Measurements from ENCODE around the gene F3.
A peak's percentile ranks its signal among the peaks of the same experiment; 100 is the strongest.

Gene F3

GRCh38 chr1:94559921-94560320 lies 18.4 kb upstream of the F3 start:
- Histone ChIP-seq H3K27ac (ENCODE audit: low read depth, low read length) (no peak overlapping the region), H3K56ac (ENCODE audit: low read length) (no peak overlapping the region), H4K8ac (ENCODE audit: low read depth, low read length) (no peak overlapping the region), H3K79me1 (ENCODE audit: low read length) (no peaks in the 10 kb centered on the region), H3K79me2 (ENCODE audit: control insufficient read depth, insufficient read depth, low read length) (no peaks in the 10 kb centered on the region), H2BK120ac (ENCODE audit: low read depth, low read length) (peak overlapping the region; percentile 54), H3K9ac (ENCODE audit: low read length) (no peak overlapping the region), H3K18ac (ENCODE audit: low read length) (no peak overlapping the region), H3K23ac (ENCODE audit: low read length) (peak overlapping the region; percentile 19), H2AK5ac (ENCODE audit: low read length) (no peak overlapping the region), H2BK5ac (ENCODE audit: low read length) (no peak overlapping the region), H4K5ac (ENCODE audit: low read length) (no peak overlapping the region), H3K27me3 (ENCODE audit: insufficient read depth, low read length, poor library complexity) (no peaks in the 10 kb centered on the region), H3K4me2 (ENCODE audit: low read length) (no peak overlapping the region), H2BK15ac (replicated peaks; ENCODE audit: low read depth) (no peak overlapping the region), H3K36me3 (ENCODE audit: control insufficient read depth, insufficient read depth, low read length) (no peaks in the 10 kb centered on the region), H3K4me3 (ENCODE audit: low read length) (no peak overlapping the region), H3K4ac (ENCODE audit: low read depth, low read length) (no peak overlapping the region), H3K4me1 (ENCODE audit: control insufficient read depth, low read depth, low read length) (peaks cover 4% of the 10 kb centered on the region)
- DNase-seq, result no peak
- no CpG with 5 or more reads among the region's 1 CpG for WGBS (ENCODE audit: extremely low coverage, insufficient coverage, low lambda C conversion rate)

GRCh38 chr1:94555091-94555490 lies 13.5 kb upstream of the F3 start:
- peaks cover 13% of the 10 kb centered on the region for H3K4me1 ChIP-seq (ENCODE audit: control insufficient read depth, low read depth, low read length)

GRCh38 chr1:94554580-94554979 lies 13.0 kb upstream of the F3 start:
- no peak overlapping the region for H3K9ac ChIP-seq (ENCODE audit: low read length)
- no peak overlapping the region for H3K4me2 ChIP-seq (ENCODE audit: low read length)
- no peak overlapping the region for H2BK120ac ChIP-seq (ENCODE audit: low read depth, low read length)
- no peak overlapping the region for H2BK5ac ChIP-seq (ENCODE audit: low read length)
- H3K23ac ChIP-seq (ENCODE audit: low read length), result no peak overlapping the region
- H3K36me3 ChIP-seq (ENCODE audit: control insufficient read depth, insufficient read depth, low read length), result no peaks in the 10 kb centered on the region
- no peaks in the 10 kb centered on the region for H3K79me2 ChIP-seq (ENCODE audit: control insufficient read depth, insufficient read depth, low read length)
- no peak overlapping the region for H3K27ac ChIP-seq (ENCODE audit: low read depth, low read length)
- no peak overlapping the region for H4K5ac ChIP-seq (ENCODE audit: low read length)
- H3K4me1 ChIP-seq (ENCODE audit: control insufficient read depth, low read depth, low read length), result peaks cover 11% of the 10 kb centered on the region
- no peak overlapping the region for H2BK15ac ChIP-seq (replicated peaks; ENCODE audit: low read depth)
- no peak overlapping the region for H3K18ac ChIP-seq (ENCODE audit: low read length)
- no CpG with 5 or more reads among the region's 5 CpGs for WGBS (ENCODE audit: extremely low coverage, insufficient coverage, low lambda C conversion rate)
- H3K56ac ChIP-seq (ENCODE audit: low read length), result no peak overlapping the region
- no peak for DNase-seq
- H3K4me3 ChIP-seq (ENCODE audit: low read length), result no peak overlapping the region
- no peak overlapping the region for H3K4ac ChIP-seq (ENCODE audit: low read depth, low read length)
- no peak overlapping the region for H4K8ac ChIP-seq (ENCODE audit: low read depth, low read length)
- no peak overlapping the region for H2AK5ac ChIP-seq (ENCODE audit: low read length)
- no peaks in the 10 kb centered on the region for H3K79me1 ChIP-seq (ENCODE audit: low read length)
- no peaks in the 10 kb centered on the region for H3K27me3 ChIP-seq (ENCODE audit: insufficient read depth, low read length, poor library complexity)

More at GRCh38 chr1:94555091-94555490, 13.5 kb upstream of the F3 start:
- Histone ChIP-seq H4K8ac (ENCODE audit: low read depth, low read length) (no peak overlapping the region), H3K18ac (ENCODE audit: low read length) (no peak overlapping the region), H3K56ac (ENCODE audit: low read length) (no peak overlapping the region), H2BK120ac (ENCODE audit: low read depth, low read length) (peak overlapping the region; percentile 6), H4K5ac (ENCODE audit: low read length) (no peak overlapping the region), H3K23ac (ENCODE audit: low read length) (no peak overlapping the region), H3K4me2 (ENCODE audit: low read length) (no peak overlapping the region), H3K9ac (ENCODE audit: low read length) (no peak overlapping the region), H3K36me3 (ENCODE audit: control insufficient read depth, insufficient read depth, low read length) (no peaks in the 10 kb centered on the region), H3K4me3 (ENCODE audit: low read length) (no peak overlapping the region), H3K79me2 (ENCODE audit: control insufficient read depth, insufficient read depth, low read length) (no peaks in the 10 kb centered on the region), H2BK5ac (ENCODE audit: low read length) (no peak overlapping the region), H3K27me3 (ENCODE audit: insufficient read depth, low read length, poor library complexity) (no peaks in the 10 kb centered on the region), H3K79me1 (ENCODE audit: low read length) (no peaks in the 10 kb centered on the region), H3K27ac (ENCODE audit: low read depth, low read length) (no peak overlapping the region), H2BK15ac (replicated peaks; ENCODE audit: low read depth) (peak overlapping the region; percentile 76), H3K4ac (ENCODE audit: low read depth, low read length) (no peak overlapping the region), H2AK5ac (ENCODE audit: low read length) (no peak overlapping the region)
- no CpG with 5 or more reads among the region's 5 CpGs for WGBS (ENCODE audit: extremely low coverage, insufficient coverage, low lambda C conversion rate)
- no peak for DNase-seq

- Histone ChIP-seq H2AK5ac (ENCODE audit: low read length) (no peak overlapping the region), H3K27ac (ENCODE audit: low read depth, low read length) (no peak overlapping the region), H3K36me3 (ENCODE audit: control insufficient read depth, insufficient read depth, low read length) (no peaks in the 10 kb centered on the region), H3K9ac (ENCODE audit: low read length) (no peak overlapping the region), H3K4me1 (ENCODE audit: control insufficient read depth, low read depth, low read length) (peaks cover 11% of the 10 kb centered on the region), H3K79me2 (ENCODE audit: control insufficient read depth, insufficient read depth, low read length) (no peaks in the 10 kb centered on the region), H4K8ac (ENCODE audit: low read depth, low read length) (no peak overlapping the region), H4K5ac (ENCODE audit: low read length) (no peak overlapping the region), H2BK15ac (replicated peaks; ENCODE audit: low read depth) (no peak overlapping the region), H3K4me3 (ENCODE audit: low read length) (no peak overlapping the region), H3K27me3 (ENCODE audit: insufficient read depth, low read length, poor library complexity) (no peaks in the 10 kb centered on the region), H3K79me1 (ENCODE audit: low read length) (no peaks in the 10 kb centered on the region), H3K4me2 (ENCODE audit: low read length) (no peak overlapping the region), H3K56ac (ENCODE audit: low read length) (no peak overlapping the region), H3K23ac (ENCODE audit: low read length) (no peak overlapping the region), H2BK5ac (ENCODE audit: low read length) (no peak overlapping the region), H2BK120ac (ENCODE audit: low read depth, low read length) (no peak overlapping the region), H3K18ac (ENCODE audit: low read length) (peak overlapping the region; percentile 25), H3K4ac (ENCODE audit: low read depth, low read length) (peak overlapping the region; percentile 6)
- no CpG with 5 or more reads among the region's 4 CpGs for WGBS (ENCODE audit: extremely low coverage, insufficient coverage, low lambda C conversion rate)
- no peak for DNase-seq
Measured at GRCh38 chr1:94553931-94554330, 12.4 kb upstream of the F3 start.

GRCh38 chr1:94553323-94553730 lies 11.8 kb upstream of the F3 start:
- Histone ChIP-seq H2BK120ac (ENCODE audit: low read depth, low read length) (no peak overlapping the region), H3K79me1 (ENCODE audit: low read length) (no peaks in the 10 kb centered on the region), H3K36me3 (ENCODE audit: control insufficient read depth, insufficient read depth, low read length) (no peaks in the 10 kb centered on the region), H4K8ac (ENCODE audit: low read depth, low read length) (no peak overlapping the region), H3K27me3 (ENCODE audit: insufficient read depth, low read length, poor library complexity) (no peaks in the 10 kb centered on the region), H3K79me2 (ENCODE audit: control insufficient read depth, insufficient read depth, low read length) (no peaks in the 10 kb centered on the region), H2AK5ac (ENCODE audit: low read length) (no peak overlapping the region), H3K4ac (ENCODE audit: low read depth, low read length) (no peak overlapping the region), H4K5ac (ENCODE audit: low read length) (no peak overlapping the region), H3K23ac (ENCODE audit: low read length) (no peak overlapping the region), H2BK15ac (replicated peaks; ENCODE audit: low read depth) (no peak overlapping the region), H3K27ac (ENCODE audit: low read depth, low read length) (peak overlapping the region; percentile 14), H3K56ac (ENCODE audit: low read length) (peak overlapping the region; percentile 35), H3K18ac (ENCODE audit: low read length) (no peak overlapping the region), H3K4me3 (ENCODE audit: low read length) (no peak overlapping the region), H3K4me1 (ENCODE audit: control insufficient read depth, low read depth, low read length) (peaks cover 11% of the 10 kb centered on the region), H2BK5ac (ENCODE audit: low read length) (no peak overlapping the region), H3K4me2 (ENCODE audit: low read length) (no peak overlapping the region), H3K9ac (ENCODE audit: low read length) (no peak overlapping the region)
- DNase-seq, result peak; percentile 44
- WGBS (ENCODE audit: extremely low coverage, insufficient coverage, low lambda C conversion rate), result no CpG with 5 or more reads among the region's 5 CpGs

GRCh38 chr1:94552071-94552586 lies 10.6 kb upstream of the F3 start:
- Histone ChIP-seq H3K79me2 (ENCODE audit: control insufficient read depth, insufficient read depth, low read length) (no peaks in the 10 kb centered on the region), H3K18ac (ENCODE audit: low read length) (no peak overlapping the region), H3K4me2 (ENCODE audit: low read length) (no peak overlapping the region), H3K27me3 (ENCODE audit: insufficient read depth, low read length, poor library complexity) (no peaks in the 10 kb centered on the region), H3K79me1 (ENCODE audit: low read length) (no peaks in the 10 kb centered on the region), H2BK15ac (replicated peaks; ENCODE audit: low read depth) (no peak overlapping the region), H2AK5ac (ENCODE audit: low read length) (no peak overlapping the region), H3K36me3 (ENCODE audit: control insufficient read depth, insufficient read depth, low read length) (no peaks in the 10 kb centered on the region), H4K5ac (ENCODE audit: low read length) (no peak overlapping the region), H3K4me3 (ENCODE audit: low read length) (no peak overlapping the region), H4K8ac (ENCODE audit: low read depth, low read length) (no peak overlapping the region), H3K23ac (ENCODE audit: low read length) (no peak overlapping the region), H3K27ac (ENCODE audit: low read depth, low read length) (no peak overlapping the region), H3K56ac (ENCODE audit: low read length) (no peak overlapping the region), H3K4ac (ENCODE audit: low read depth, low read length) (no peak overlapping the region), H3K4me1 (ENCODE audit: control insufficient read depth, low read depth, low read length) (peaks cover 11% of the 10 kb centered on the region), H3K9ac (ENCODE audit: low read length) (no peak overlapping the region), H2BK120ac (ENCODE audit: low read depth, low read length) (no peak overlapping the region), H2BK5ac (ENCODE audit: low read length) (no peak overlapping the region)
- WGBS (ENCODE audit: extremely low coverage, insufficient coverage, low lambda C conversion rate), result no CpG with 5 or more reads among the region's 8 CpGs
- DNase-seq, result peak; percentile 57

All from mesendoderm (in vitro differentiated cells).